SKM-1 treated with dmso at 0.1 percent for 144 hours (cell line): ENCODE measurements around the gene MIF.
"Not testable (repeated sequence)": the region's sequence is repeated elsewhere in the genome, so short reads cannot be mapped to it uniquely, and the experiment has no call there.

Experiments used
- DNase-seq: peaks from one replicate; lab custom pipeline; 2025; ENCODE audit not compliant: unreplicated experiment; lab: John Stamatoyannopoulos, UW

MIF gene

GRCh38 chr22:23938328-23939016, 44.3 kb downstream of the MIF start:
- no peak for DNase-seq

GRCh38 chr22:23939017-23939357, 44.8 kb downstream of the MIF start:
- DNase-seq, result no peak

- not testable (repeated sequence) for DNase-seq
These were observed 46.0 kb downstream of the MIF start for GRCh38 chr22:23940166-23940565.
